PC-9 (cell line): ENCODE measurements around the gene ITIH4.

ENCODE experiments used
- EZH2 ChIP-seq: fragments of 200-600 bp; sonication (generic); IDR thresholded peaks from 2 replicates; pipeline ENCODE4 v1.8.0; 2017; ENCODE audit warnings: antibody characterized with exemption, low read depth
- TF ChIP-seq, protein P1 (sequence below): fragments of 200-600 bp; sonication (generic); conservative IDR thresholded peaks from 2 replicates; pipeline ENCODE4 v1.6.1; 2017; ENCODE audit warnings: mixed run types, antibody characterized with exemption, mild to moderate bottlenecking, moderate library complexity

DNA sequence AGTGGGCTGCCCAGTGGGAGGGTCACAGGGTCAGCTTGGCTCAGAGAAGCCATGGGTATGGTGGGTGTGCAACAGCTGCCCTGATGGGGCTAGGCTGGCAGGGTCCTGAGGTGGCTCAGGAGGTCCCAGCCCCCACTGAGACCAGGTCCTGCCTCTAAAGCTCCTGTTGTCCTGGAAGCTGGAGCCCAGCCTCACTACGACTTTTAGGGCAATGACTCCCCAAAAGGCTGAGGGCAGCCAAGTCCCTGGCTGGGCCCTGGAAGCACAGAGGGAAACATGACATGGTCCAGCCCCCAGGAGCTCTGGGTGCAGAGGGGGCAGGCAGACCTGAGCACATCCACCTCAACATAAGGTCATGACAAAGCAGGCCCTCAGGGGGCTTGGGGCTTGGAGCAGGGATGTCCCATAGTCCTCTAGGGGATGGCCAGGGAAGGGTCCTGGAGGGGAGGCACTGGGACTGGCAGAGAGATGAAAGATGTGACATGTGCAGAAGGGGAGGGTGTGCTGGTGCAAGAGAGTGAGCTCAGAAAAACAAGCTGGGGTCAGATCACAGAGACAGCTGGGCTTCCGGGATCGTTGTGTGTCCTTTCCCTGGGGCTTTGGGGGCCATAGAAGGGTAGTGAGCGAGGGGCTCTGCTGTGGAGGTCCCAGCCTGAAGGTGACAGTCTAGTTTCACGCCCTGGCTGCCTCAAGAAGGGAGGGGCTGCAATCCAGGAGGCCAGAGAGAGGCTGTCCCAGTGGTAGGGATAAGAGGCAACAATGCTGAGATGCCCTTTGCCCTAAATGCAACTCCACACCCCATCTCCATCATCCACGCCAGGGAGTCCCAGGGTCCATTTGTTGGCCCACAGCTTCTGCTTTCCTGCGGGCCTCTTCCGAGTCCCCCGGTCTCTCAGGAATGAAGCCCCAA lies 36.5 kb downstream of the ITIH4 start:
- TF ChIP-seq, protein P1, sequence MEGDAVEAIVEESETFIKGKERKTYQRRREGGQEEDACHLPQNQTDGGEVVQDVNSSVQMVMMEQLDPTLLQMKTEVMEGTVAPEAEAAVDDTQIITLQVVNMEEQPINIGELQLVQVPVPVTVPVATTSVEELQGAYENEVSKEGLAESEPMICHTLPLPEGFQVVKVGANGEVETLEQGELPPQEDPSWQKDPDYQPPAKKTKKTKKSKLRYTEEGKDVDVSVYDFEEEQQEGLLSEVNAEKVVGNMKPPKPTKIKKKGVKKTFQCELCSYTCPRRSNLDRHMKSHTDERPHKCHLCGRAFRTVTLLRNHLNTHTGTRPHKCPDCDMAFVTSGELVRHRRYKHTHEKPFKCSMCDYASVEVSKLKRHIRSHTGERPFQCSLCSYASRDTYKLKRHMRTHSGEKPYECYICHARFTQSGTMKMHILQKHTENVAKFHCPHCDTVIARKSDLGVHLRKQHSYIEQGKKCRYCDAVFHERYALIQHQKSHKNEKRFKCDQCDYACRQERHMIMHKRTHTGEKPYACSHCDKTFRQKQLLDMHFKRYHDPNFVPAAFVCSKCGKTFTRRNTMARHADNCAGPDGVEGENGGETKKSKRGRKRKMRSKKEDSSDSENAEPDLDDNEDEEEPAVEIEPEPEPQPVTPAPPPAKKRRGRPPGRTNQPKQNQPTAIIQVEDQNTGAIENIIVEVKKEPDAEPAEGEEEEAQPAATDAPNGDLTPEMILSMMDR, result no peak
- TF ChIP-seq EZH2, result no peak
